Esophagus squamous epithelium (tissue), 5 donors: ENCODE results near the gene RNF150. TPM values are rescaled to one million over a fixed set of nuclear protein-coding genes. Genes with fewer than 3 reads are reported as not detected.
"Not testable (repeated sequence)": the region's sequence is repeated elsewhere in the genome, so short reads cannot be mapped to it uniquely, and the experiment has no call there.

ENCODE experiments used
- DNase-seq: peaks from one replicate; lab custom pipeline; 2025; lab: John Stamatoyannopoulos, UW
- H3K27ac ChIP-seq, 4 donors: fragments of 200-600 bp; sonication (generic); one replicate each; pipeline ENCODE4 v1.5.1; 2016 to 2019; ENCODE audit warnings: mild to moderate bottlenecking in 1 of 4
- H3K27me3 ChIP-seq, 4 donors: fragments of 200-600 bp; sonication (generic); 1 replicate in 3 of 4; 2 replicates in 1 of 4; pipeline versions ENCODE4 v1.5.1 to v1.6.0; 2017 to 2021; ENCODE audit warnings: antibody characterized with exemption in 1 of 4
- H3K36me3 ChIP-seq, 3 donors: fragments of 200-600 bp; sonication (generic); one replicate each; pipeline ENCODE4 v1.5.1; 2016 to 2019
- H3K4me1 ChIP-seq, 3 donors: fragments of 200-600 bp; sonication (generic); one replicate each; pipeline ENCODE4 v1.5.1; 2017 to 2019
- H3K4me3 ChIP-seq, 4 donors: fragments of 200-600 bp; sonication (generic); 1 replicate in 3 of 4; 2 replicates in 1 of 4; pipeline ENCODE4 v1.5.1; 2016 to 2019; ENCODE audit warnings: mild to moderate bottlenecking in 2 of 4, moderate library complexity in 1 of 4
- H3K9me3 ChIP-seq, 3 donors: fragments of 200-600 bp; sonication (generic); one replicate each; pipeline ENCODE4 v1.5.1; 2016 to 2019
- CTCF ChIP-seq, 6 experiments: fragments of 450-650 bp in 4 of 6; fragments of 200-600 bp in 2 of 6; sonication (generic) in 2 of 6; IDR thresholded peaks; one replicate each; pipeline ENCODE4 v1.5.1; 2016 to 2019; ENCODE audit warnings: antibody characterized with exemption in 6 of 6, mild to moderate bottlenecking in 4 of 6, moderate library complexity in 4 of 6
- POLR2A ChIP-seq, 4 donors: fragments of 450-650 bp; IDR thresholded peaks; one replicate each; pipeline ENCODE4 v1.6.1; 2017; ENCODE audit warnings: antibody characterized with exemption in 4 of 4, mild to moderate bottlenecking in 4 of 4, moderate library complexity in 3 of 4
- WGBS, 2 donors: methylation state at CpG; one replicate each; pipeline ENCODE4 v1.1.5; 2018; 5-methylcytosine and 5-hydroxymethylcytosine counted together
- intact Hi-C: fragments of 100-400 bp; cut with DNase I; formaldehyde crosslinking; loops from one replicate; pipeline ENCODE4 v1.15.0; 2022
- total RNA-seq, 4 donors: library from RNA; depleted of rRNA; stranded (reverse); fragments of >200 nt; gene quantifications; one replicate each; pipeline ENCODE4 v1.1.0, GENCODE V29; 2016
- donor health status: DM: yes; HTN: yes; CAD: no.

RNF150 gene
- total RNA-seq, 4 donors from 2014 or later: 0.23 to 6.7 (median 4.5) TPM

DNA sequence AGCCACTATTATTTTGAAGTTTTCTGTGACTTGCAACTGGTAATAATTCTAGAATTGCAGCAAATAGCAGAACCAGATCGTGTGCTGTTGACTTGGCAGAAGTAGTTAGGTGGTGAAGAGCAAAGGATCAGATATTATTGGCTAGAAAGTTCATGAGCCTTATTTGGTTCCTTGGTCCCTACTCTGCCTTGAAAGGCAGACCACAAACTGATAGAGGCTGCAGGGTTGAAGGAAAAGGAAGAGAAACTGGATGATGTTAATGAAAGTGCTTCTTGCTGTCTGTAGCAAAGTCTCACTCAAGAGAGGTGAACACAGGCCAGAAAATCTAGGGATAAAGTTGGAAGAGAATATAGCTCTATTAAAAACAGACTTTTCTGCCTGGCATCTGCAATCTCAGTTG is 41.2 kb upstream of the RNF150 start:
- no peak overlapping the region for H3K27ac ChIP-seq
- H3K4me3 ChIP-seq: no peak overlapping the region
- no peaks in the 10 kb centered on the region for H3K36me3 ChIP-seq
- H3K27me3 ChIP-seq: no peaks in the 10 kb centered on the region
- H3K4me1 ChIP-seq: no peaks in the 10 kb centered on the region
- 30 to 56% methylated on average over 1 of the region's 1 CpG for WGBS, 2 donors
- no peaks in the 10 kb centered on the region for H3K9me3 ChIP-seq
- TF ChIP-seq CTCF (IDR thresholded peaks at IDR 0.05) (no peak), POLR2A (IDR thresholded peaks at IDR 0.05) (no peak)
- intact Hi-C loops: no loop called here
- DNase-seq: no peak

GRCh38 chr4:141170671-141171070 is 37.4 kb upstream of the RNF150 start:
- H3K36me3 ChIP-seq: no peaks in the 10 kb centered on the region
- H3K27ac ChIP-seq: no peak overlapping the region
- no peaks in the 10 kb centered on the region for H3K9me3 ChIP-seq
- no peaks in the 10 kb centered on the region for H3K27me3 ChIP-seq
- no peaks in the 10 kb centered on the region for H3K4me1 ChIP-seq
- no peak overlapping the region for H3K4me3 ChIP-seq
- TF ChIP-seq POLR2A (IDR thresholded peaks at IDR 0.05) (no peak), CTCF (IDR thresholded peaks at IDR 0.05) (no peak)
- 55 to 66% methylated on average over 3 of the region's 3 CpGs for WGBS, 2 donors
- DNase-seq: no peak
- intact Hi-C loops: no loop called here

GRCh38 chr4:141169391-141169790 is 36.1 kb upstream of the RNF150 start:
- Histone ChIP-seq H3K4me3 (no peak overlapping the region), H3K27me3 (no peaks in the 10 kb centered on the region), H3K27ac (no peak overlapping the region), H3K36me3 (no peaks in the 10 kb centered on the region), H3K4me1 (no peaks in the 10 kb centered on the region), H3K9me3 (no peaks in the 10 kb centered on the region)
- no peak for DNase-seq
- no peak for TF ChIP-seq POLR2A (IDR thresholded peaks at IDR 0.05)
- TF ChIP-seq CTCF (IDR thresholded peaks at IDR 0.05): no peak
- intact Hi-C loops: no loop called here

DNA sequence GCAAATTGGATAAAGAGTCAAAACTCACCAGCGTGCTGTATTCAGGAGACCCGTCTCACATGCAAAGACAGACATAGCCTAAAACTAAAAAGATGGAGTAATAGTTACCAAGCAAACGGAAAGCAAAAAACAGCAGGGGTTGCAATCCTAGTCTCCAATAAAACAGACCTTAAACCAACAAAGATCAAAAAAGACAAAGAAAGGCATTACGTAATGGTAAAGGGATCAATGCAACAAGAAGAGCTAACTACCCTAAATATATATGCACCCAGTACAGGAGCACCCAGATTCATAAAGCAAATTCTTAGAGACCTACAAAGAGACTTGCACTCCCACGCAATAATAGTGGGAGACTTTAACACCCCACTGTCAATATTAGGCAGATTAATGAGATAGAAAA is 31.7 kb upstream of the RNF150 start:
- WGBS, 2 donors: 83 to 92% methylated on average over 5 of the region's 5 CpGs

GRCh38 chr4:141159027-141159426 is 25.8 kb upstream of the RNF150 start:
- WGBS, 2 donors: 64 to 77% methylated on average over 1 of the region's 1 CpG
- DNase-seq: no peak
- no peaks in the 10 kb centered on the region for H3K9me3 ChIP-seq
- H3K4me1 ChIP-seq: no peaks in the 10 kb centered on the region
- peaks cover 0 to 6% (median 0%) of the 10 kb centered on the region in 4 donors for H3K27me3 ChIP-seq
- H3K4me3 ChIP-seq: no peak overlapping the region
- intact Hi-C loops: loop anchor here (10.0 kb wide), 1 partner anchor 1686 kb away; the partner anchor contains the start of gene INPP4B
- no peaks in the 10 kb centered on the region for H3K36me3 ChIP-seq
- TF ChIP-seq POLR2A (IDR thresholded peaks at IDR 0.05): no peak
- TF ChIP-seq CTCF (IDR thresholded peaks at IDR 0.05): no peak
- no peak overlapping the region for H3K27ac ChIP-seq

More for the DNA sequence above, 31.7 kb upstream of the RNF150 start:
- DNase-seq, intact Hi-C loops, H3K27me3 ChIP-seq, H3K4me1 ChIP-seq, H3K4me3 ChIP-seq, H3K9me3 ChIP-seq, H3K27ac ChIP-seq, H3K36me3 ChIP-seq: not testable (repeated sequence)

DNA sequence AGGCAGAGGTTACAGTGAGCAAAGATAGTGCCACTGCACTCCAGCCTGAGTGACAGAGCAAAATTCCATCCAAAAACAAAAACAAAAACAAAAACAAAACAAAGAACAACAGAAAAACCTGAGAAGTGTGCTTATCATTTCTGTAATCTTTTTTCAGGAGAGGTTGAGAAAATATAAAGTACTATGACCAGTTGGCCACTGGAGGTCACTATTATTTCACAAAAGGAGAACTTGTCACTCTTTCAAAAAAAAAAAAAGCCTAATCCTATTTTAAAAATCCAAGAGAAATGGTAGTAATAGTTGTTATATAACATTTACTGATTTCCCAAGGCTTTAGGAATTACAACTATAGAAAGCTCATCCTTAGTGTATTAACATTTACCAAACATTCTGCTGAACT is 24.9 kb upstream of the RNF150 start:
- Histone ChIP-seq H3K27me3 (peaks cover 0 to 2% (median 0%) of the 10 kb centered on the region in 4 donors), H3K9me3 (no peaks in the 10 kb centered on the region), H3K4me3 (no peak overlapping the region), H3K36me3 (no peaks in the 10 kb centered on the region), H3K27ac (no peak overlapping the region), H3K4me1 (no peaks in the 10 kb centered on the region)
- no peak for DNase-seq
- intact Hi-C loops: loop anchor here (10.0 kb wide), 1 partner anchor 1687 kb away; the partner anchor contains the start of gene INPP4B
- TF ChIP-seq POLR2A (IDR thresholded peaks at IDR 0.05) (no peak), CTCF (IDR thresholded peaks at IDR 0.05) (peak in 4 of 6 experiments; percentile 41 to 52 (median 46))
